Vagina (tissue), 2 donors: ENCODE data around the gene ATP11C.

Experiments used
- POLR2A ChIP-seq, 2 donors: fragments of 450-650 bp; IDR thresholded peaks; one replicate each; pipeline ENCODE4 v1.6.1; 2017; ENCODE audit warnings: antibody characterized with exemption in 2 of 2, mild to moderate bottlenecking in 2 of 2, moderate library complexity in 2 of 2
- TF ChIP-seq, protein P1 (sequence below), 3 experiments: fragments of 450-650 bp in 2 of 3; fragments of 200-600 bp in 1 of 3; sonication (generic) in 1 of 3; IDR thresholded peaks; one replicate each; pipeline ENCODE4 v1.5.1; 2017 to 2019; ENCODE audit warnings: antibody characterized with exemption in 3 of 3, mild to moderate bottlenecking in 2 of 3, moderate library complexity in 2 of 3

DNA sequence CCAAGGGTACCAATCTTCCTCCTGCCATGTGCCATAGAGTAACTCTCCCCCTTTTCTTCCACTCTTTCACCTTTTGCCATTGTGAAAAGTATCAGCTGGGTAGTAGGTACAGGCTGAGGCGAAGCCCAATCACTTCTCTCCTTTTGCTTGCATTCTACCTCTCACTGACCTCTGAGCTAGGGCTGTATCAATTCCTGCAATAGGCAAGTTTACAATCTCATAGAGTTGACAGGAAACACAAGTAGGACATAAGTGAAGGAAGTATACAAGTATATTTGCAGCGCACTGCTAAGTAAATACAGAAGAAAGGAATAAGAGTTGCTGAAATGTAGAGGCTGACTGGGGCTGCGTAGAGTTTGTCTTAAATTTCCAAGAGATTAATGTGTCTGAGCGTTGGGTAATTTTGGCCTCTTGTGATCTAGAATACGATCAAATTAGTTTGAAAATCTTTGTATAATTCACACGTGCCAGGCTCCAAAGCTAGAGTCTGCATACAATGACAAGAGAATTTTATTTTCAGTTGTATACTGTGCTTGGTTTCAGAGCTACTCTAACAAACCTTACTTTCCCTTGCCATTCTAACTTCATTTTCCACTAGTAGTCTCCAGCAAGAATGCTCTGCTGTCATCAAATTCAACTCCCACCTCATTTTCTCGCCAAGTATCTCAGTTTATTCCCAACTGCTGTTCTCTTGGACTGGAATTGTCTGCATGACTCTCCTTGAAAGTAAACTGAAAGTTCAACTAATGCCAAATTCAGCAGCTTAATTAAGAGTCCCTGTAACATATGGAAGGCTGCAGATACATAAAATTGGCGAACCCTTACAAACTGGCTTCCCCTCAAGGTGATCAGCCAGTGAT is 90.3 kb downstream of the ATP11C start:
- TF ChIP-seq, protein P1, sequence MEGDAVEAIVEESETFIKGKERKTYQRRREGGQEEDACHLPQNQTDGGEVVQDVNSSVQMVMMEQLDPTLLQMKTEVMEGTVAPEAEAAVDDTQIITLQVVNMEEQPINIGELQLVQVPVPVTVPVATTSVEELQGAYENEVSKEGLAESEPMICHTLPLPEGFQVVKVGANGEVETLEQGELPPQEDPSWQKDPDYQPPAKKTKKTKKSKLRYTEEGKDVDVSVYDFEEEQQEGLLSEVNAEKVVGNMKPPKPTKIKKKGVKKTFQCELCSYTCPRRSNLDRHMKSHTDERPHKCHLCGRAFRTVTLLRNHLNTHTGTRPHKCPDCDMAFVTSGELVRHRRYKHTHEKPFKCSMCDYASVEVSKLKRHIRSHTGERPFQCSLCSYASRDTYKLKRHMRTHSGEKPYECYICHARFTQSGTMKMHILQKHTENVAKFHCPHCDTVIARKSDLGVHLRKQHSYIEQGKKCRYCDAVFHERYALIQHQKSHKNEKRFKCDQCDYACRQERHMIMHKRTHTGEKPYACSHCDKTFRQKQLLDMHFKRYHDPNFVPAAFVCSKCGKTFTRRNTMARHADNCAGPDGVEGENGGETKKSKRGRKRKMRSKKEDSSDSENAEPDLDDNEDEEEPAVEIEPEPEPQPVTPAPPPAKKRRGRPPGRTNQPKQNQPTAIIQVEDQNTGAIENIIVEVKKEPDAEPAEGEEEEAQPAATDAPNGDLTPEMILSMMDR (IDR thresholded peaks at IDR 0.05), result no peak
- no peak for TF ChIP-seq POLR2A (IDR thresholded peaks at IDR 0.05)
